Measurements from ENCODE around the gene PSMB3. TPM values are rescaled to one million over a fixed set of nuclear protein-coding genes. Genes with fewer than 3 reads are reported as not detected.
"Not testable (repeated sequence)": the region's sequence is repeated elsewhere in the genome, so short reads cannot be mapped to it uniquely, and the experiment has no call there.

Gene PSMB3
- total RNA-seq, 1 donor from 2014 or later = 84.8 TPM

DNA sequence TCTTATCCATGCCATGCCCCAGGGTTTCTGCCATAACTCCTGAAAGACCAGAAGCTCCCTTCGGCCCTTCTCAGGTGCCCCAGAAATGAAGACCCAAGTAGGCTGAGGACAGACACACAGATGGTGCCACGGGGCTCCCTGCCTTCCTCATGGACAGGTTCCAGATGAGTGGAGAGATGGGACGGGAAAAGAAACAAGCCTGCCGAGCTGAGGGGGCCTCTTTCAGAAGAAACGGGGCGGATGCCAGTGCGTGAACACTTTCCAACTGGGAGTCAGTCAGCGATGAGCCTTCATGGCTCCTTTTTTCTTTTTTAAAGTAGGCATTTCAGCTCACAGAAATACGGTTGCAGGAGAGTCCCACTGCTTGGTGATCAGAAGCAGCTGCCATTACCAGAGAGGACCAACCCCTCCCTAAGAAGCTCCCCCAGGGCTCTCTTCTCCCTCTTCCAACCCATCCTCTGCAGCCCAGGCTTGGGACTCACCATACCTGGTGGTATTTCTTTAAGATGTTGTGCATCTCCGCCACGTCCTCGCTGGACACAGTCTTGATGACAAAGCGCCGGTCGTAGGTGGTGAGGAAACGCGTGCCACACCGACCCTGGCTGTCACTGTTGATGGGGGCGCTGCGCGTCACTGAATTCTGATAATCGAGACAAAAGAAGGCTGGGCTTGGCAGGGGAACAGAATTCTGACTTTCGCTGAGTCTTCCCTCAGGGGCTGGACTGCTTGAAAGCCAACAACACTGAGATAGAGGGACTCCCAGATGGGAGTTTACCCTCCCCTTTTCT is 27.6 kb downstream of the PSMB3 start:
- ATAC-seq (no peak), DNase-seq (ENCODE audit: low spot score) (no peak)
- intact Hi-C loops (cut with DNase I) = no loop called here

DNA sequence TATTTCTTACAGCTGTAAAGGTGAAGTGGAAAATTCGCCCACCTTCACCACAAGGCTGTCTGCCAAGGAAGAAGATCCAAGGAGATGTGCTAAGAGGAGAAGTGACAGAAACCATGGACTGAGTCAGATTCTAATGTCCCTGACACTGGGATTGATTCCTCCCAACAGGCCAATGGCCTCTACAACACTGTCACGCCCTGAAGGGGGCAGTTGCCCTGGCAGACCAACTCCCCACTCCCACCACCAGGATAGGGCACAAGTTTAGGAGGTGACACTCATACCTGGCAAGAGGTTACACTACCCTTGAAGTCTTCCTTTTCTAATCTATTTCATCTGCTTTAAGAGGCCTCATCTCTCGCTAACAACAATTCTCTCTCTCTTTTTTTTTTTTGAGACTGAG is 30.7 kb downstream of the PSMB3 start:
- no peak for ATAC-seq
- intact Hi-C loops (cut with DNase I) = no loop called here
- no peak for DNase-seq (ENCODE audit: low spot score)

DNA sequence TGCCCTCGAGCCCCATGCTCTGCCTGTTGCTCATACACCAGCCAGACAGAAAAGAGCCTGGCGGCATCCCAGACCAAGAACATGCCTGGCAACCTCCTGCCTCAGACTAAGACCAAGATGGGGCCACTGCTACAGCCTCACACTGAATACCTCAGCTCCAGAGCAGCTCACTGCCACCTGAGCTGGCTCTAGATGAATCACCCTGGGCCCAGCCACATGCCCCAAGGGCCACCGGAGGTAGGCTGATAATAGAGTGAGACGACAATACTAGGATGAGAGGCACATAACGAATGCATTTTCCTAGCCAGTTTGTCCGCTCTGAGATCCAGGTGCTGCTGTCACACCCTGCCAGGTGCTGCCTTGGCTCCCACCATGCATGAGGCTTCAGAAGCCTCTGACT is 33.8 kb downstream of the PSMB3 start:
- intact Hi-C loops (cut with DNase I) = no loop called here
- DNase-seq (ENCODE audit: low spot score) (no peak), ATAC-seq (no peak)

DNA sequence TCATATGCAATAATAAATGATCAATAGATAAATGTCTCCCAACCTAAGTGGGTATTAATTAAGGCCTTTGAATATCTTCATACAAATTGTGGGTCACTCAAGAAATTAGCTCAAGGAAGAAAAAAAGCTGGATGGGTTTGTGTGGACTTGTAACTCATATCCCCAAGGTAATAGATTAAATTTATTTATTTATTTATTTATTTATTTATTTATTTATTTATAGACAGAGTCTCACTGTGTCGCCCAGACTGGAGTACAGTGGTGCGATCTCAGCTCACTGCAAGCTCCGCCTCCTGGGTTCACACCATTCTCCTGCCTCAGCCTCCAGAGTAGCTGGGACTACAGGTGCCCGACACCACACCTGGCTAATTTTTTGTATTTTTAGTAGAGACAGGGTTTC is 35.5 kb downstream of the PSMB3 start:
- ATAC-seq; DNase-seq (ENCODE audit: low spot score); intact Hi-C loops (cut with DNase I): not testable (repeated sequence)

DNA sequence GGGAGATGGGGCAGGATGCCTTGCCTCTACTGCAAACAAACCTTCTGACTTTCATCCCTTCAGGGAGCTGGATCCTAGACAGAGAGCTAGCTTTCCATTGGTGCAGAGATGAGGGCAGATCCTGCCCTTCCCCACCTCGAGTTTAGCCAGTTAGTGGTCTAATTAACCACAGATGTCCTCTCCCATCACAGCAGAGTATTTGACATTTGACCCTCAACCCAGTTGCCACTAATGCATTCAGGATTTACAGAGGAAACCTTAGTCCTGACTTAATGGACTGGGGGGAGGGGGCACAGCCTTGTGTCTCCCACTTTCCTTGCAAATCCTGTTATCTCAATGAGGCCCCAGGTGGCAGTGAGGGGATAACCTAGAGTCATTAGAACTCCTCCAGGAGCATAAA is 36.6 kb downstream of the PSMB3 start:
- DNase-seq (ENCODE audit: low spot score) (no peak), ATAC-seq (no peak)
- intact Hi-C loops (cut with DNase I) = no loop called here

GRCh38 chr17:38790148-38790707 is 37.7 kb downstream of the PSMB3 start:
- ATAC-seq; intact Hi-C loops (cut with DNase I); DNase-seq (ENCODE audit: low spot score): not testable (repeated sequence)

GRCh38 chr17:38791162-38791561 is 38.6 kb downstream of the PSMB3 start:
- no peak for ATAC-seq
- DNase-seq (ENCODE audit: low spot score) = no peak
- intact Hi-C loops (cut with DNase I) = no loop called here

DNA sequence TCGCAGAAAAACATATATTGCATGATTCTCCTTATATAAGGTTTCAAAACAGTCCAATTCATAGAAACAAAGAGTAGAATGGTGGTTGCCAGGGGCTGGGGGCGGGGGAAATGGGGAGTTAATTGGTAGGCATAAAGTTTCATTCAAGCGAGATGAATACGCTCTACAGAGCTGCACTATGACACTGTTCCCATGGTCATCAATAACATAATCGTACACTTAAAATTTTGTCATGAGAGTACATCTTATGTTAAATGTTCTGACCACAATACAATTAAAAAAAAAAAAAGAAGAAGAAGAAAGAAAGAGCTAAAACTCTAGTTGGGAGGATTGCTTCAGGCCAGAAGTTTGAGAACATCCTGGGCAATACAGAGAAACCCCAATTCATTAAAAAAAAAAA is 41.7 kb downstream of the PSMB3 start:
- intact Hi-C loops (cut with DNase I) = no loop called here
- DNase-seq (ENCODE audit: low spot score) (no peak), ATAC-seq (no peak)

GRCh38 chr17:38796451-38797157 is 44.1 kb downstream of the PSMB3 start:
- intact Hi-C loops (cut with DNase I) = no loop called here
- ATAC-seq = no peak

DNA sequence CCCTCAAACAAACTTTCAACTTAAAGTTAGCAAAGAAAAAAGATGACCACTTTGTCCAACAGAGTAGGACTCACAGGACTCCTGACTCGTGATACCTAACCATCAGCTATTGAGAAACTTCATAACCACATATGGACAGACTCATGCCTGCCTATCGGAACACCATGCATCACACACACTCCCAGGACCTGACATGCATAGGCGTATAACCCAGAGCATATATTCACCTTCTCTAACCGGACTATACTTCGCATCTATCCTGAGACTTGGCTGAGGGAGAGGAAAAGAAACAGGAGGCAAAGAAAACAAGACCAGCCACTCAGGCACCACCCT is 44.6 kb downstream of the PSMB3 start:
- DNase-seq (ENCODE audit: low spot score) = no peak
- intact Hi-C loops (cut with DNase I) = no loop called here
- no peak for ATAC-seq

More at GRCh38 chr17:38796451-38797157, 44.1 kb downstream of the PSMB3 start:
- no peak for DNase-seq (ENCODE audit: low spot score)

DNA sequence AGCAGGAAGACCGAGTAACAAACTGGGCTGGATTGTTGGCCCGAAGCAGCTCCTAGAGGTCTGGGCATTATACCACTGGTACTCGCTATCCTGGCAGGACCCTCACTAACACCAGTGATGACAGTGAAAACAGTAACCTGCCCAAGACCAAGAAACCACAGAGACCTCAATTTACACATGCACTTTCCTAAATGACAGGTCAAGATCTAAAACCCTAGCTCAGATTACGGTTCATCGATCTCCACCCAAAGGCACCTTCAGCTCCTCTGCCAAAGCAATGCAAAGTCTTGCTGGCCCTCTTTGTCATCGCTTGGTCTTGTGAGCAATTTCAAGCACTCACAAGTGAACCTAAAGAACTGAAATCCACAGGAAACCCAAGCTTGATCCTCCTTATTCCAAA is 45.3 kb downstream of the PSMB3 start:
- DNase-seq (ENCODE audit: low spot score) = no peak
- intact Hi-C loops (cut with DNase I) = no loop called here
- ATAC-seq = no peak

GRCh38 chr17:38798614-38799500 is 46.3 kb downstream of the PSMB3 start:
- DNase-seq (ENCODE audit: low spot score) (peak; percentile 75), ATAC-seq (peak; percentile 30)
- intact Hi-C loops (cut with DNase I) = no loop called here

DNA sequence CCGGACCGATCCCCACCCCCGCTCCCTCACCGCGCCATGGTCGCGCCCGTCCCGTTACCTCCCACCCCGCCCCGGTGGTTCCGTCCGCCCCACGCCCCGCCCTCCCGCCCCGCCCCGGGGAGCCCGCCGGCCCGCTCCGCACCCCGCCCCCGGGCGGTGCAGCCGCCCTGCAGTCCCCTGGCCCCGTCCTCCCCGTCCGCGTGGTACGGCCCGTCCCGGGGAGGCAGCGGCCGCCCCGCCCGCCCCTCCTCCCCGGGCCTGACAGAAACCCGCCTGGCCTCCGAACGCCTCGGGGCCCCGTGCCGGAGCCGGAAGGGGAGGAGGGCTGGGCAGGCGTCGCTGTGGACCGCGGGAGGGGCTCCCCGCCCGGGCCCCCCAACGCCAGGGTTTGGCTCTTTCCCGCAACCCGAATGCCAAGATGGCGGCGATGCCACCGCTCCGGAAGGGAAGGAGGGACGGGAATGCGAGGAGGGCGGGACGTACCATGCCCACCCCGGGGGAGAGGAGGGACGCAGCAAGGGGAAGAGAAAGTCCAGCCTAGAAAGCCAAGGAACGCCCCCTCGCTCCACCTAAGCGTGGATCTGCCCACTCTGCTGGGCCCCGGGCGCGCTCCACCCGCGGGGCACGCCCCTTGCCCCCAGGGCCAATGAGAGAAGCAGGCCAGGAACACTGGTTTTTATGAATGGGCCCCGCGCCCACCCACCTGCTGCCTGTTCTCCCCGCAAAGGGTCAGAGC is 47.1 kb downstream of the PSMB3 start, which contains the start of gene PIP4K2B:
Gene PIP4K2B (minus strand): TSS at position 56 of the 736 bp plus-strand sequence. CDS start 132 bp downstream, outside the sequence.
- peak; percentile 95 for DNase-seq (ENCODE audit: low spot score)
- intact Hi-C loops (cut with DNase I) = no loop called here
- ATAC-seq = peak; percentile 97

GRCh38 chr17:38800237-38800760 is 47.8 kb downstream of the PSMB3 start:
- no peak for DNase-seq (ENCODE audit: low spot score)
- ATAC-seq = no peak
- intact Hi-C loops (cut with DNase I) = no loop called here

- ATAC-seq = no peak
- intact Hi-C loops (cut with DNase I) = loop anchor here (5.0 kb wide), 1 partner anchor 1567 kb away; no protein-coding TSS in a partner anchor
- no peak for DNase-seq (ENCODE audit: low spot score)
Observed at GRCh38 chr17:38809828-38810227, 57.3 kb downstream of the PSMB3 start.
